Mucosa of rectum (tissue), 2 donors: Measurements from ENCODE around the gene TUBGCP3.

Experiments
- H3K27ac ChIP-seq, 2 donors: one replicate each; pipeline ENCODE4 v1.7.0; 2013; ENCODE audit warnings: inconsistent platforms in 2 of 2, low read depth in 2 of 2, low read length in 2 of 2
- H3K27me3 ChIP-seq, 2 donors: one replicate each; pipeline ENCODE4 v1.7.0; 2013; ENCODE audit warnings: low read length in 2 of 2; ENCODE audit not compliant: control insufficient read depth in 2 of 2, insufficient read depth in 2 of 2
- H3K36me3 ChIP-seq, 2 donors: one replicate each; pipeline ENCODE4 v1.7.0; 2013; ENCODE audit warnings: low read length in 2 of 2; ENCODE audit not compliant: control insufficient read depth in 2 of 2, insufficient read depth in 2 of 2
- H3K4me1 ChIP-seq, 2 donors: one replicate each; pipeline ENCODE4 v1.7.0; 2013; ENCODE audit warnings: low read length in 2 of 2, mild to moderate bottlenecking in 1 of 2; ENCODE audit not compliant: control insufficient read depth in 2 of 2, insufficient read depth in 2 of 2
- H3K4me3 ChIP-seq, 2 donors: one replicate each; pipeline ENCODE4 v1.7.0; 2013; ENCODE audit warnings: low read length in 2 of 2
- H3K9ac ChIP-seq, 2 donors: one replicate each; pipeline ENCODE4 v1.7.0; 2013; ENCODE audit warnings: low read length in 2 of 2, low read depth in 1 of 2, mild to moderate bottlenecking in 1 of 2
- H3K9me3 ChIP-seq, 2 donors: one replicate each; pipeline ENCODE4 v1.7.0; 2013; ENCODE audit warnings: low read length in 2 of 2; ENCODE audit not compliant: control insufficient read depth in 2 of 2
- donor health status: healthy.
- donor health status: Normal muscosa, but diverticular disease.

The TUBGCP3 gene

DNA sequence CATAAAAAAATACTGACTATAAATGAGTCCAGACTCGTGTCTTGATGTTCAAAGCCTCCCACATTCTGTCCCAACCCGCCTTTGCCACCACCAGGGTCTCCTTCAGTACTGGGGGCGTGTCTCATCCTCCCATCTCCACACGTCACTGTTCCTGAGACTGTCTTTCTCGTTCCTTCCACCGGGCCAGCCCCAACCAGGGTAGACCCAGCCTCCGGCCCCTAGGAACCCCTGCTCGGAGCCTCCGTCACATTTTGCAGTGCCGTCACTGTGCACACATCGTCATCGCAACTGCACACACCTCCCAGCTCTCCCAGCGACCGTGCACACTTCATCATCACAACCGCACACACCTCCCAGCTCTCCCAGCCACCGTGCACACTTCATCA lies 138.4 kb downstream of the TUBGCP3 start:
- Histone ChIP-seq H3K4me3 (no peak overlapping the region), H3K9ac (no peak overlapping the region), H3K27ac (no peak overlapping the region), H3K9me3 (no peaks in the 10 kb centered on the region), H3K4me1 (no peaks in the 10 kb centered on the region), H3K27me3 (peaks cover 2 to 3% of the 10 kb centered on the region in 2 donors), H3K36me3 (no peaks in the 10 kb centered on the region)

DNA sequence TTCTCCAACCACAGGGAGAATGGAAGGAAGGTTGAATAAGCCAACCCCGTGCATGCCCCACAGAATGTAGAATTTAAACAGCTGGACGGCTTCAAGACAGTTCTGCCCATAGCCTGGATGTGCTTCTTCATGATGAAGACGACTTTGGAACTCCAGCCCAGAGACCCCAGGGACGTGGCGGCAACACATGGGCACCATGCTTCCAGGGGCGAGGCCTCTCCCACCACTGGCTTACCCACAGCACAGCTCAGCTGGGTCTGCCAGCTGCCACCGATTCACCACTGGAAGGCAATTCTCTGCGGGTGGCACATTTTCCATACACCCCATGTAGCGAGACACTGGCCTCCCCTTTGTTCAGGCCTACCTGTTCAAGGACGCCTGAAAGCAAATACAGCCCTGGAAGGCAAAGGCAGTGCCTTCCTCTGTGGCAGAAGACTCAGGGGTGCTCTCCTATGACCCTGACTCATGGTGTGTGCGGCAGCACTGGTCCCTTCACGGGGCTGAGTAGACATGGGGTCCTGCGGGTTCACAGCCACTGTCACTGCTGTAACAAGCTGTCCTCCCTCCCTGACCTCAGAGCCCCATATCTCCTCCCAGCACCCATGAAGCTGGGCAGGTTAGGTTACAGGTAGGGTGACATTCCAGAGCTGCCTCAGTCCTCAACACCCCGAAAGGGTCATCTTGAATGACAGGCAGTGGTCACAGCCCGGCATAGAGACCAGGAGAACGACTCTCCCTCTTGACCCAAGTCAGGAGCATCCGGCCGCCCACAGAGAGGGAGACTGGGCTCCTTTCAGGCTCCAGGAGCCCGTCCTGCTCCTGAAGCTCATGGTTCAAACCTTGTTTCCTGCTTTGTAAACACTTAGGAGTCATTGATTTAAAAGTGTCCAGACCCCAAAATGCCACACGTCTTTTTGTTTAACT lies 139.1 kb downstream of the TUBGCP3 start:
- Histone ChIP-seq H3K4me3 (no peak overlapping the region), H3K27ac (no peak overlapping the region), H3K9me3 (no peaks in the 10 kb centered on the region), H3K27me3 (peaks cover 2 to 6% of the 10 kb centered on the region in 2 donors), H3K9ac (no peak overlapping the region), H3K36me3 (no peaks in the 10 kb centered on the region), H3K4me1 (no peaks in the 10 kb centered on the region)

DNA sequence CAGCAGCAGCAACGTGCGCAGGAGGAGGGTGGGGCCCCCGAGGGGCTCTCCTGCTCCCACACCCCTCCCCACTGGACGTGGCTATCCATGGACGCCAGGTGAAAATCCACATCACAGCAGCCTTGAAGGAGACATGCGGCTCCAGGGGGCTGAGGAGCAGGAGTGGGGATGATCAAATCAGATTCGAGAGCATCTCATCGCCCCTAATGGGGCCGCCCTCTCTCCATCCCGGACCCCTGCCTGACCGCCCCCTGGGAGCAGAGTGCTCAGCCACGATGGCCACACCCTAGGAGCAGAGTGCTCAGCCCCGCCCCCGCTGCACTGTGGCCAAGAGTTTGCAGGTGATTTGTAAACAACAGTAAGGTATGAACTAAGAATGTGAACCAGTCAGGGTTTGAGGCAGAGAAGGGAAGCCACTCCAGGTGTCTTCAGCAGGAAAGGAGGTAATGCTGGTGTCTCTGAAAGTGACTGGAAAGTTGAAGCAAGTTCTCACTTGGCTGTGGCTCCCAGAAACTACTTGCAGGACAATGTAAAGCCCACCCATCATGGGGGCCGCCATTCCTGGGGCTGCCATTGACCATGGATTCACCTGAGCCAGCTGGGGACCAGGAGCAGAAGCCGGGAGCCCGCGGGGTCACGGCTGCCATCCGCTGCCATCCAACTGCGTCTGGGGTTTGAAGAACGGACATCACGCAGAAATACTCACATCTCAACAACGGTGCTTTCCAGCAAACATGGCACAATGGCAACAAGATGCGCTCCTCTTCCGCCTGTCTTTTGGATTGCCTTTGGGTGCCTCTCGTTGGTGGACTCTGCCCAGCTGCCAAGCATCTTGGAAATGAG lies 140.0 kb downstream of the TUBGCP3 start:
- Histone ChIP-seq H3K9me3 (no peaks in the 10 kb centered on the region), H3K4me3 (no peak overlapping the region), H3K27me3 (peaks cover 6 to 15% of the 10 kb centered on the region in 2 donors), H3K9ac (no peak overlapping the region), H3K4me1 (no peaks in the 10 kb centered on the region), H3K36me3 (no peaks in the 10 kb centered on the region), H3K27ac (no peak overlapping the region)

DNA sequence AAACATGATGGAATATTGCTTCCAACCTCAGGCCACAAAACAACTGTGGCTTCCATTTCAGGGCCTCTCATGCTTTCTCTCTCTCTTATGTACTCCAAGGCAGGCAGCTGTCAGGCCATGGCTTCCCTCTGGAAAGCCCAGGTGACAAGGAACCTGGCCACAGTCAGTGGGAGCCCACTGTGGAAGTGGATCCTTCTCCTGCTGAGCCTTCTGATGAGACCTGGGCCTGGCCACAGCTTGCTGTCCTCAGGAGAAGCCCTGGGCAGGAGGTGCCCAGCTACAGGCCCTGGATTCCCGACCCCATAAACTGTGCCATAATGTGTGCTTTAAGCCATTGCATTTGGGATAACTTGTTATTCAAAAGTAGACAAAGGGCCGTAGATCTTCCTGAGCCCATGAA lies 140.6 kb downstream of the TUBGCP3 start:
- Histone ChIP-seq H3K27me3 (peaks cover 6 to 21% of the 10 kb centered on the region in 2 donors), H3K27ac (no peak overlapping the region), H3K36me3 (no peaks in the 10 kb centered on the region), H3K4me3 (no peak overlapping the region), H3K9ac (no peak overlapping the region), H3K9me3 (no peaks in the 10 kb centered on the region), H3K4me1 (no peaks in the 10 kb centered on the region)

DNA sequence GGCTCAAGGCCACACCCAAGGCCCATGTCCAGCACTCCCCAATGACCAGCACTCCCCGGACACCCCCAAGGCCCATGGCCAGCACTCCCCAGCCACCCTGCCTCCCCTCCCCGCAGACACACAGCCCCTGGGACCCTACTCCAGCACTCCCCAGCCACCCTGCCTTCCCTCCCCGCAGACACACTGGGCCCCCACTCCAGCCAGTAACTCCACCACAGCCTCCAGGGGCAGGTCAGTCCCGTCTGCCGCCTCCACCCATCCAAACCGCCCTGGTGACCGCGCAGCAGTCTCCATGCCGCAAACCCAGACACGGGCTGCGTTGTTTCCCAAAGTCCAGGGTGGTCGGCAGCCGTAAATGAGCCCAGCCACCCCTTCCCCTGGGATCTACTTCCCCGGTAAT lies 141.1 kb downstream of the TUBGCP3 start:
- Histone ChIP-seq H3K27me3 (peaks cover 6 to 21% of the 10 kb centered on the region in 2 donors), H3K27ac (no peak overlapping the region), H3K4me3 (no peak overlapping the region), H3K4me1 (no peaks in the 10 kb centered on the region), H3K9ac (no peak overlapping the region), H3K36me3 (no peaks in the 10 kb centered on the region), H3K9me3 (no peaks in the 10 kb centered on the region)

DNA sequence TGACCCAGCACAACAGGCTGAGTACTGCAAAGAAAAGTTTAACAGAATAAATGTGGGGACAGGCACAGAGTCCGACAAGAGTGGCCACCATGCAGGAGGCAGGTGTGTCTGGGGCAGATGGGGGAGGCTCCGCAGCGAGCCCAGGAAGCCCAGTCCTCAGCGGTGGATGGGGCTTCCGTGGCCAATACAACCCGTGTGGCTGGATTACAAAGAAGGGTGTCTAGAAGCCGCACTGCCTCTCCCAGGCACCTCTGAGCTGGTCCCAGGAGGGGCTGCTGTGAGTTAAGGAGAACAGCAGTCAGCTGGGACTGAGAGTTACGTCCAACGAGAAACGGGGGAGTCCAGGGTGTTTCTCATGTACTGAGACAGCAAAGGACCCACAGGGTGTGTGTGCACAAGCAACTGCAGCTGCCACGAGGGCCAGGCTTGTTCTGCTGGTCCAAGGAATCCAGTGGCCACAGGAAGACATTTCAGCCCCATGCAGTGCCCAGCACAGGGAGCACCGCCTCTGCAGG lies 141.5 kb downstream of the TUBGCP3 start:
- Histone ChIP-seq H3K36me3 (no peaks in the 10 kb centered on the region), H3K4me3 (no peak overlapping the region), H3K9ac (no peak overlapping the region), H3K27me3 (peaks cover 6 to 21% of the 10 kb centered on the region in 2 donors), H3K9me3 (no peaks in the 10 kb centered on the region), H3K27ac (no peak overlapping the region), H3K4me1 (no peaks in the 10 kb centered on the region)

DNA sequence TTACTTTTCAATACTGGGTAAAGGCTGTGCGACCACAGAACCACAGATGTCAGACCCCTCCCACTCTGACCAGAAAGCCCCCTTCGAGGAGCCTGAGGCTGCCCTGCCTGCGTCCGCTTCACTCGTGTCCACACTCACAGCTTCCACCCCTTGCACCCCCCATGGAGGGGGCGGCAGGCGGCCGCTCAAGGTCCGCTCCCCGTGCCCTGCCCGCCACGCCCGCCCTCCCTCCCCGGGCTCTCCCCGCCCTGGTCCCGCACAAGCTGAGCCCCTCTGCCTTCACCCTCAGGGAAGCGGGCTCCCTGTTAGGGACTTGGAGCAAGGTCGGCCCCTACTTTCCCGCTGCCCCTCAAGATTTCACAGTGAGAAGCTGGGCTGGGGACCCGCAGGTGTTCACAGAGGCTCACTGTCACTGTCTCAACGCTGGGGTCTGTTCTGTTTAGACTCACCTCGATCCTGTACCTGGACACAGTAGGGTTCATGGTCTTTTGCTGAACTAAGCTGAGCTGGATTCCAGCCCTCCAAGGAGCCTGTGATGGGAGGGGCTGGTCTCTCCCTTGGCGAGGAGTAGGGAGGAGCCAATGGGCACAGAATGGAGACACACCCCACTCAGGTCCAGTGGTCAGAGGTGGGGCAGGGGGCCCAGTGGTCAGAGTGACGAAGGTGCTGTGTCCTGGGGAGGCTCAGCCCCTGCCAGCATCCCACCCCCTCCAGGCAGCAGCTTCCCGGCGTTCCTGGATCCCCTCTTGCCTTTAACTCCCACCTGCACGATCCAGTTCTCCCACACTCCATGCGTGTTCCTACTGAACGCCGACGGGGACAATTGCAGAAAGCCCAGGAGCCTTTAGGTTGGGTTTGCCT lies 142.3 kb downstream of the TUBGCP3 start:
- no peak overlapping the region for H3K27ac ChIP-seq
- H3K36me3 ChIP-seq, result no peaks in the 10 kb centered on the region
- no peaks in the 10 kb centered on the region for H3K4me1 ChIP-seq
- H3K27me3 ChIP-seq, result peaks cover 6 to 21% of the 10 kb centered on the region in 2 donors
- H3K9me3 ChIP-seq, result no peaks in the 10 kb centered on the region
- no peak overlapping the region for H3K4me3 ChIP-seq
- H3K9ac ChIP-seq, result no peak overlapping the region

DNA sequence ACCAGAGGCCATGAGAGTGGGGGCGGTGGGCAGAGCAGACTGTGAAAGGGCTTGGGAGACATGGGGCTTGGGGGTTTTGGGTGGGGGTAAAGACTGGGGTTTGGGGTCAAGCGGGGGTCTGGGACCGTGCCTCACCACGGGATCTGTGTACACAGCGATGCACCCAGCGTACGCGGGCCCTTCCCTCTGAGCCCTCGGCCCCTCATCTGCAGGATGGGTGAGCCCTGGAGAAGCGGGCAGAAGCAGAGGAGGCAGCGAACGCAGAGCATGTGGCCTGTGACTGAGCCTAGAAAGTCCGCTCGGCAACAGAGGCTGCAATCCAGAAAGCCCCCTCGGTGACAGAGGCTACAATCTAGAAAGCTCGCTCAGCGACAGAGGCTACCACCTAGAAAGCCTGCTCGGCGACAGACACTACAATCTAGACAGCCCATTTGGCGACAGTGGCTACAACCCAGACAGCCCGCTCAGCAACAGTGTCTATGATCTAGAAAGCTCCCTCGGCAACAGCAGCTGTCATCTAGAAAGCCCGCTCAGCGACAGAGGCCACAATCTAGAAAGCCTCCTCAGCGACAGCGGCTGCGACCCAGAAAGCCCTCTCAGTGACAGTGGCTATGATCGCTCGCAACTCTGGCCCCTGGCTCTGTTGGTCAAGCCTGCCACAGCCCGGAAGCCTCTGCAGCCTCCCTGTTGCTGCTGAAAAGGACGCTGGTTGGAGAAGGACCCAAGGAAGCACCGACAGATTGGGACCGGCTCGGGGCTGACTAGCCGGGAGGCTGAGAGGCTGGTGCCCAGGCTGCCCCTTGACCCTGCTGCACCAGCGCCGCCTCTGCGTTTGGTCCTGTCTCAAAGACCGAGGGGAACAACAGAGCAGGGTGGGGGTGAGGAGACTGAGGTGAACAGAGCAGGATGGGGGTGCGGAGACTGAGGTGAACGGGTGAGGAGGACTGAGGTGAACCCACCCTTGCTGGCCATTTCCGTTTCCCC lies 143.2 kb downstream of the TUBGCP3 start:
- Histone ChIP-seq H3K9ac (no peak overlapping the region), H3K4me3 (no peak overlapping the region), H3K4me1 (no peaks in the 10 kb centered on the region), H3K9me3 (no peaks in the 10 kb centered on the region), H3K27ac (no peak overlapping the region), H3K36me3 (no peaks in the 10 kb centered on the region), H3K27me3 (peaks cover 6 to 21% of the 10 kb centered on the region in 2 donors)

DNA sequence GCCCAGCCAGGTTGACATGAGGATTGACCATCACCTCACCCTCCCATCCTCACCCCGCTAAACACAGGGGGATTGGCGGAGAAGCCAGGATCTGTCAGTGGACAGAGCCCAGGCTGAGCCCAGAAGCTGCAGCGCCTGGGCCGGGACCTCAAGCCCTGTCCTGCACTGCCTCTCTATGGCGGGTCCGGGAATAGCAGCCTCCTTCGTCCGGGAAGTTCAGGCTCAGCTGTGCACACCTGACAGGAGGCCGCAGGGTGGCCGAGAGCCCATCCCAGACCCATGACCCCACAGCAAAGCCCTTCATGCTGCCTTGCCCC lies 144.0 kb downstream of the TUBGCP3 start:
- Histone ChIP-seq H3K4me1 (no peaks in the 10 kb centered on the region), H3K27ac (no peak overlapping the region), H3K27me3 (peaks cover 6 to 21% of the 10 kb centered on the region in 2 donors), H3K4me3 (no peak overlapping the region), H3K9ac (no peak overlapping the region), H3K9me3 (no peaks in the 10 kb centered on the region), H3K36me3 (no peaks in the 10 kb centered on the region)
